Body of pancreas (tissue), 4 donors: ENCODE data around the gene MICU2. TPM values are rescaled to one million over a fixed set of nuclear protein-coding genes. Genes with fewer than 3 reads are reported as not detected.
"Not testable (repeated sequence)": the region's sequence is repeated elsewhere in the genome, so short reads cannot be mapped to it uniquely, and the experiment has no call there.

Experiments
- ATAC-seq: fragments of 150-250 bp; one replicate; pipeline ENCODE4 v1.9.1; 2016
- DNase-seq, 4 donors: peaks; one replicate each; pipeline ENCODE4 v3.0.0-alpha.2; 2019
- H3K27ac ChIP-seq, 4 donors: fragments of 200-600 bp; sonication (generic); 1 replicate in 3 of 4; 2 replicates in 1 of 4; pipeline versions ENCODE4 v1.5.1 to v1.6.1; 2016 to 2019; ENCODE audit warnings: mild to moderate bottlenecking in 1 of 4, mixed read lengths in 1 of 4, moderate library complexity in 1 of 4
- H3K27me3 ChIP-seq, 2 donors: fragments of 200-600 bp; sonication (generic); one replicate each; pipeline ENCODE4 v1.6.0; 2016; ENCODE audit warnings: mild to moderate bottlenecking in 1 of 2
- H3K36me3 ChIP-seq, 2 donors: fragments of 200-600 bp; sonication (generic); replicated peaks in 1 of 2; 2 replicates each; pipeline ENCODE4 v1.5.1; 2016; ENCODE audit warnings: low read depth in 2 of 2; ENCODE audit not compliant: insufficient read depth in 1 of 2
- H3K4me1 ChIP-seq: fragments of 200-600 bp; sonication (generic); one replicate; pipeline ENCODE4 v1.6.0; 2016
- H3K4me3 ChIP-seq, 2 donors: fragments of 200-600 bp; sonication (generic); 1 replicate in 1 of 2; 2 replicates in 1 of 2; pipeline ENCODE4 v1.5.1; 2016 to 2019
- H3K9me3 ChIP-seq, 3 donors: fragments of 200-600 bp; sonication (generic); 1 replicate in 2 of 3; 2 replicates in 1 of 3; pipeline ENCODE4 v1.5.1; 2016
- POLR2A ChIP-seq, 3 donors: fragments of 450-650 bp; IDR thresholded peaks; one replicate each; pipeline ENCODE4 v1.6.1; 2016; ENCODE audit warnings: antibody characterized with exemption in 3 of 3, mild to moderate bottlenecking in 2 of 3
- WGBS, 2 donors: methylation state at CpG; one replicate each; pipeline ENCODE4 v1.1.5; 2017; 5-methylcytosine and 5-hydroxymethylcytosine counted together
- intact Hi-C: fragments of 100-400 bp; cut with DNase I; formaldehyde crosslinking; loops from one replicate; pipeline ENCODE4 v1.15.1; 2023
- total RNA-seq, 2 donors: library from RNA; depleted of rRNA; stranded (reverse); fragments of >200 nt; gene quantifications; one replicate each; pipeline ENCODE4 v1.1.0, GENCODE V29; 2016
- TF ChIP-seq, protein P1 (sequence below), 7 experiments: fragments of 450-650 bp in 4 of 7; fragments of 200-600 bp in 3 of 7; sonication (generic) in 3 of 7; IDR thresholded peaks; one replicate each; pipeline ENCODE4 v1.5.1; 2016 to 2019; ENCODE audit warnings: antibody characterized with exemption in 7 of 7

MICU2 gene
- total RNA-seq, 2 donors from 2014 or later, result 31.6 to 62.6 TPM

DNA sequence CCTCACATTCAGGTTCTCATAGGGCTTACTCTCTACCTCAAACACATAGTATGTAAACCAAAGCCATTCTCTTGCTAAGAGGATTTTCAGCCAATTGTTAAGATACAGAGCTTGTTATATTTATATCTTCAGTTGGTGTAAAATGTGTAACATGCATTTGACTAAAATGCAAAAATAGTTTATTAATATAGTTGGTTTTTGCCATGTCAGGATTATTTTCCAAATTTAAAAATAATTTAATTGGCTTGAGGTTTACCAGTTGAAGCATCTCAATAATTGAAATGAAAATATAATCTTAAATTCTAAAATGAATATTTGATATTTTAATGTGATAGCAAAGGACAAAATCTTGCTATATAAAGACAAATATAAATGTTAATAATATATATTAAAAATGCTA, 7.2 kb downstream of the MICU2 start:
- no peaks in the 10 kb centered on the region for H3K9me3 ChIP-seq
- no peak overlapping the region for H3K27ac ChIP-seq
- H3K36me3 ChIP-seq, result no peaks in the 10 kb centered on the region
- ATAC-seq, result no peak
- no peaks in the 10 kb centered on the region for H3K4me1 ChIP-seq
- intact Hi-C loops, result no loop called here
- H3K4me3 ChIP-seq, result no peak overlapping the region
- no peak for DNase-seq
- no peaks in the 10 kb centered on the region for H3K27me3 ChIP-seq
- TF ChIP-seq, protein P1, sequence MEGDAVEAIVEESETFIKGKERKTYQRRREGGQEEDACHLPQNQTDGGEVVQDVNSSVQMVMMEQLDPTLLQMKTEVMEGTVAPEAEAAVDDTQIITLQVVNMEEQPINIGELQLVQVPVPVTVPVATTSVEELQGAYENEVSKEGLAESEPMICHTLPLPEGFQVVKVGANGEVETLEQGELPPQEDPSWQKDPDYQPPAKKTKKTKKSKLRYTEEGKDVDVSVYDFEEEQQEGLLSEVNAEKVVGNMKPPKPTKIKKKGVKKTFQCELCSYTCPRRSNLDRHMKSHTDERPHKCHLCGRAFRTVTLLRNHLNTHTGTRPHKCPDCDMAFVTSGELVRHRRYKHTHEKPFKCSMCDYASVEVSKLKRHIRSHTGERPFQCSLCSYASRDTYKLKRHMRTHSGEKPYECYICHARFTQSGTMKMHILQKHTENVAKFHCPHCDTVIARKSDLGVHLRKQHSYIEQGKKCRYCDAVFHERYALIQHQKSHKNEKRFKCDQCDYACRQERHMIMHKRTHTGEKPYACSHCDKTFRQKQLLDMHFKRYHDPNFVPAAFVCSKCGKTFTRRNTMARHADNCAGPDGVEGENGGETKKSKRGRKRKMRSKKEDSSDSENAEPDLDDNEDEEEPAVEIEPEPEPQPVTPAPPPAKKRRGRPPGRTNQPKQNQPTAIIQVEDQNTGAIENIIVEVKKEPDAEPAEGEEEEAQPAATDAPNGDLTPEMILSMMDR (IDR thresholded peaks at IDR 0.05), result no peak
- TF ChIP-seq POLR2A (IDR thresholded peaks at IDR 0.05), result no peak

DNA sequence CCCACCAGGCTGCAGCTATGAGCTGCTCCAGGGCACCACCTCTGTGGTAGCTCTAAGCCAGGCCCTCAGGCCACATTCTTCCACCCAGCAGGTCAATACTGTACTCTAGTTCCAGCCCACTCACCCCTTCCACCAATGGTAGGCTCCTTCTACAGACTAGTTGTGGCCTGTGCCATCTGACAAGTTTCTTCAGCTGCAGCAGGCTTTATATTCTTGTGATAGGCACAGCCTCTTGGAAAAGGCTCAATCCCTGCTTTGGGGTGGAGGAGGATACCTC, 8.5 kb downstream of the MICU2 start:
- Histone ChIP-seq H3K4me3 (no peak overlapping the region), H3K36me3 (no peaks in the 10 kb centered on the region), H3K9me3 (no peaks in the 10 kb centered on the region), H3K27ac (no peak overlapping the region), H3K4me1 (no peaks in the 10 kb centered on the region), H3K27me3 (no peaks in the 10 kb centered on the region)
- no peak for DNase-seq
- TF ChIP-seq POLR2A (IDR thresholded peaks at IDR 0.05), result no peak
- TF ChIP-seq, protein P1 (IDR thresholded peaks at IDR 0.05), result no peak
- intact Hi-C loops, result no loop called here
- no peak for ATAC-seq

- no peaks in the 10 kb centered on the region for H3K36me3 ChIP-seq
- WGBS, 2 donors, result 65 to 91% methylated on average over 3 of the region's 3 CpGs
- intact Hi-C loops, result no loop called here
- TF ChIP-seq, protein P1 (IDR thresholded peaks at IDR 0.05), result no peak
- no peak for TF ChIP-seq POLR2A (IDR thresholded peaks at IDR 0.05)
- H3K4me1 ChIP-seq, result no peaks in the 10 kb centered on the region
- DNase-seq, result no peak
- no peaks in the 10 kb centered on the region for H3K27me3 ChIP-seq
- no peak overlapping the region for H3K4me3 ChIP-seq
- ATAC-seq, result no peak
- H3K27ac ChIP-seq, result no peak overlapping the region
- H3K9me3 ChIP-seq, result no peaks in the 10 kb centered on the region
Measured at GRCh38 chr13:21594715-21595545, 9.0 kb downstream of the MICU2 start.

GRCh38 chr13:21590665-21591456, 13.1 kb downstream of the MICU2 start:
- not testable (repeated sequence) for H3K27me3 ChIP-seq

GRCh38 chr13:21590231-21590630, 13.7 kb downstream of the MICU2 start:
- no peaks in the 10 kb centered on the region for H3K4me1 ChIP-seq
- H3K9me3 ChIP-seq, result no peaks in the 10 kb centered on the region
- WGBS, 2 donors, result 92 to 96% methylated on average over 5 of the region's 5 CpGs
- TF ChIP-seq, protein P1 (IDR thresholded peaks at IDR 0.05), result no peak
- TF ChIP-seq POLR2A (IDR thresholded peaks at IDR 0.05), result no peak
- no peak for ATAC-seq
- H3K27ac ChIP-seq, result no peak overlapping the region
- DNase-seq, result no peak
- no peaks in the 10 kb centered on the region for H3K36me3 ChIP-seq
- no peak overlapping the region for H3K4me3 ChIP-seq
- intact Hi-C loops, result no loop called here
- no peaks in the 10 kb centered on the region for H3K27me3 ChIP-seq

More at GRCh38 chr13:21590665-21591456, 13.1 kb downstream of the MICU2 start:
- H3K9me3 ChIP-seq, DNase-seq, H3K36me3 ChIP-seq, H3K27ac ChIP-seq, H3K4me3 ChIP-seq, intact Hi-C loops, ATAC-seq, H3K4me1 ChIP-seq: not testable (repeated sequence)
- 89 to 93% methylated on average over 11 of the region's 11 CpGs for WGBS, 2 donors

DNA sequence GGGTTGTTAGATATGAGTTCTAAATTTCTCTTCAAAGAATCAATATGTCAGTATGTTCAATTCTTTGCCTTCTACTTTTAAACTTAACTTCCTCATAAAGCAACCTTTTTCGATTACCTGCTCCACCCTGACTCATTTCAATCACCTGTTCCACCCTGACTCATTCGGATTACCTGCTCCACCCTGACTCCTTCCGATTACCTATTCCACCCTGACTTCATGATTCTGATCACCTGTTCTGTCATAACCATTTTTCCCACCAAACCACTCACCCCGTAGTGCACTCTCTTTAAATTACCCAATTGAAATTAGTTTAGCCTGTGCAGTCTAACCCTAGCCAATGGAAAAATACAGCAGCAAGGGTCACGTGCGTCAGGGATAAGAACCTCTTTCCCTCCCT, 14.5 kb downstream of the MICU2 start:
- H3K27me3 ChIP-seq, H3K4me1 ChIP-seq, H3K27ac ChIP-seq, intact Hi-C loops, H3K36me3 ChIP-seq, ATAC-seq, H3K4me3 ChIP-seq, DNase-seq, H3K9me3 ChIP-seq: not testable (repeated sequence)
- 93 to 97% methylated on average over 6 of the region's 6 CpGs for WGBS, 2 donors

DNA sequence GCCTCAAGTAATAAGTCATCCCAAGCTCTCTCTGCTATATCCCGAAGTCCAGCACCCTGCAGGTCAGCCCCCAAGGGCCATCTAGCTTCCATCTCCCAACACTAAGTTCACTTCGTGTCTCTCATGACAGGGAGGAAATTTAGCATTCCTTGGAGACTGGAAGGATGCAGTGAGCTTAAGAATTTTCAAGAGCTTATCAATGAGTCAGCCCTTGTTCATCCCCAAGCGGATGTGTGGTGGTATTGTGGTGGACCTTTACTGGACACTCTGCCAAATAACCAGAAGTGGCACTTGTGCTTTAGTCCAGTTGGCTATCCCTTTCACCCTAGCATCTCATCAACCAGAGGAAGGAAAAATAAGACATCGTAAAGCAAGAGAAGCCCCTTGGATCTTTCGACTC, 15.6 kb downstream of the MICU2 start:
- 84 to 89% methylated on average over 5 of the region's 5 CpGs for WGBS, 2 donors
- H3K9me3 ChIP-seq, H3K27me3 ChIP-seq, H3K27ac ChIP-seq, H3K4me1 ChIP-seq, DNase-seq, H3K4me3 ChIP-seq, intact Hi-C loops, ATAC-seq, H3K36me3 ChIP-seq: not testable (repeated sequence)
